Measurements from ENCODE around the gene DHX30.
A peak's percentile ranks its signal among the peaks of the same experiment; 100 is the strongest.

DNA sequence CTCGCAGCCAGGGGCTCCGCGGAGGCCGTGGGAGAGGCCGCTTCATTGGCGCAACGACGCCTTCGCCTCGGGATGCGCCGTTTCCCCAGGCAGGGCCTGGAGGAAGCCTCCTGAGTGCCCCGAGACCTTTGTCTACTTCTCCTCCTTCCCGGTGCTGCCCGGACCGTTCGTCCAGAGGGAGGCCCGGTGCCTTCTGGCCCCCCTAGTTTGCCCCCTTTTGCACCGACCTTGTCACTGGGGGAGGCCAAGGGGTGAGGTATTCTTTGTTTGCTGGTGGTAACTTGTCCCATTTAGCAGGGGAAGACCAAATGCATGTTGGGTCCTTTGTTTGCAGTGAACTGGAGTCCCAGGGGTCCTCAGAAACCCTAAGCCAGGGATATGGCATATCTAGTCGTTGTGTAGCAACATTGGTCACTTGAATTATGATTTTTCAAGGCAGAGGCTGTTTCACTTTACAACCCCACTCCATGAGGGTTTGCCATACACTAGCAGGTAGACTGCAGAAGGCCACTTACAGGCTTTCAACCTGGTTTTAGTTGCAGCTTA, 615 bp downstream of the DHX30 start:
- TF ChIP-seq, protein P1, sequence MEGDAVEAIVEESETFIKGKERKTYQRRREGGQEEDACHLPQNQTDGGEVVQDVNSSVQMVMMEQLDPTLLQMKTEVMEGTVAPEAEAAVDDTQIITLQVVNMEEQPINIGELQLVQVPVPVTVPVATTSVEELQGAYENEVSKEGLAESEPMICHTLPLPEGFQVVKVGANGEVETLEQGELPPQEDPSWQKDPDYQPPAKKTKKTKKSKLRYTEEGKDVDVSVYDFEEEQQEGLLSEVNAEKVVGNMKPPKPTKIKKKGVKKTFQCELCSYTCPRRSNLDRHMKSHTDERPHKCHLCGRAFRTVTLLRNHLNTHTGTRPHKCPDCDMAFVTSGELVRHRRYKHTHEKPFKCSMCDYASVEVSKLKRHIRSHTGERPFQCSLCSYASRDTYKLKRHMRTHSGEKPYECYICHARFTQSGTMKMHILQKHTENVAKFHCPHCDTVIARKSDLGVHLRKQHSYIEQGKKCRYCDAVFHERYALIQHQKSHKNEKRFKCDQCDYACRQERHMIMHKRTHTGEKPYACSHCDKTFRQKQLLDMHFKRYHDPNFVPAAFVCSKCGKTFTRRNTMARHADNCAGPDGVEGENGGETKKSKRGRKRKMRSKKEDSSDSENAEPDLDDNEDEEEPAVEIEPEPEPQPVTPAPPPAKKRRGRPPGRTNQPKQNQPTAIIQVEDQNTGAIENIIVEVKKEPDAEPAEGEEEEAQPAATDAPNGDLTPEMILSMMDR (IDR thresholded peaks at IDR 0.05): no peak
- TF ChIP-seq ZFX (IDR thresholded peaks at IDR 0.05; ENCODE audit: borderline replicate concordance): 0 out of 2 replicates have a peak, but pooled peaks have one; percentile 74
